ACC112 (cell line): ENCODE measurements around the gene C1orf226.

Source experiments
- H2AFZ ChIP-seq: fragments of 200-600 bp; sonication (generic); one replicate; pipeline ENCODE4 v1.6.0; 2017; ENCODE audit warnings: antibody characterized with exemption, low read length; ENCODE audit not compliant: unreplicated experiment
- H3K27ac ChIP-seq: fragments of 200-600 bp; sonication (generic); 2 replicates; pipeline ENCODE4 v1.5.1; 2014; ENCODE audit warnings: low read depth, mild to moderate bottlenecking, antibody characterized with exemption, low read length, moderate library complexity
- H3K27me3 ChIP-seq: fragments of 200-600 bp; sonication (generic); 2 replicates; pipeline ENCODE4 v1.6.1; 2014; ENCODE audit warnings: mild to moderate bottlenecking, antibody characterized with exemption, low read length, moderate library complexity, mixed read lengths; ENCODE audit not compliant: insufficient read depth
- H3K36me3 ChIP-seq: fragments of 200-600 bp; sonication (generic); 2 replicates; pipeline ENCODE4 v1.6.1; 2016; ENCODE audit warnings: mild to moderate bottlenecking, antibody characterized with exemption, low read length, moderate library complexity, mixed read lengths; ENCODE audit not compliant: insufficient read depth
- H3K4me1 ChIP-seq: fragments of 200-600 bp; sonication (generic); one replicate; pipeline ENCODE4 v1.6.1; 2016; ENCODE audit warnings: low read length, mixed read lengths; ENCODE audit not compliant: insufficient read depth, unreplicated experiment, control insufficient read depth
- H3K4me3 ChIP-seq: fragments of 200-600 bp; sonication (generic); 2 replicates; pipeline ENCODE4 v1.5.1; 2014; ENCODE audit warnings: mild to moderate bottlenecking, low read depth, low read length
- H3K79me2 ChIP-seq: fragments of 200-600 bp; sonication (generic); one replicate; pipeline ENCODE4 v1.6.0; 2016; ENCODE audit warnings: low read length; ENCODE audit not compliant: control insufficient read depth, unreplicated experiment, insufficient read depth

C1orf226 gene

GRCh38 chr1:162365284-162366020 lies 16.1 kb upstream of the C1orf226 start:
- H3K4me1 ChIP-seq: no peaks in the 10 kb centered on the region
- no peaks in the 10 kb centered on the region for H3K36me3 ChIP-seq
- H2AFZ ChIP-seq: no peak overlapping the region
- no peaks in the 10 kb centered on the region for H3K27me3 ChIP-seq
- no peaks in the 10 kb centered on the region for H3K79me2 ChIP-seq
- H3K4me3 ChIP-seq: no peak overlapping the region
- H3K27ac ChIP-seq: no peak overlapping the region

- peak overlapping the region; percentile 53 for H2AFZ ChIP-seq
- 0 out of 2 replicates have a peak overlapping the region, but pooled peaks have one; percentile 90 for H3K4me3 ChIP-seq
- H3K36me3 ChIP-seq: no peaks in the 10 kb centered on the region
- no peaks in the 10 kb centered on the region for H3K4me1 ChIP-seq
- no peak overlapping the region for H3K27ac ChIP-seq
- H3K79me2 ChIP-seq: no peaks in the 10 kb centered on the region
- no peaks in the 10 kb centered on the region for H3K27me3 ChIP-seq
Observed at GRCh38 chr1:162366149-162366548, 15.4 kb upstream of the C1orf226 start.

GRCh38 chr1:162366671-162367070 lies 14.9 kb upstream of the C1orf226 start:
- Histone ChIP-seq H3K27me3 (no peaks in the 10 kb centered on the region), H3K36me3 (no peaks in the 10 kb centered on the region), H3K27ac (no peak overlapping the region), H2AFZ (peak overlapping the region; percentile 53), H3K4me3 (peak overlapping the region; percentile 90), H3K79me2 (no peaks in the 10 kb centered on the region), H3K4me1 (no peaks in the 10 kb centered on the region)

GRCh38 chr1:162367073-162367472 lies 14.5 kb upstream of the C1orf226 start:
- no peak overlapping the region for H3K27ac ChIP-seq
- H3K4me1 ChIP-seq: no peaks in the 10 kb centered on the region
- H2AFZ ChIP-seq: peak overlapping the region; percentile 53
- H3K4me3 ChIP-seq: peak overlapping the region; percentile 90
- H3K79me2 ChIP-seq: no peaks in the 10 kb centered on the region
- no peaks in the 10 kb centered on the region for H3K36me3 ChIP-seq
- no peaks in the 10 kb centered on the region for H3K27me3 ChIP-seq

- Histone ChIP-seq H2AFZ (no peak overlapping the region), H3K27me3 (no peaks in the 10 kb centered on the region), H3K4me3 (peak overlapping the region; percentile 90), H3K4me1 (no peaks in the 10 kb centered on the region), H3K27ac (no peak overlapping the region), H3K36me3 (no peaks in the 10 kb centered on the region), H3K79me2 (no peaks in the 10 kb centered on the region)
Observed at GRCh38 chr1:162367772-162368171, 13.8 kb upstream of the C1orf226 start.

GRCh38 chr1:162368451-162368850 lies 13.1 kb upstream of the C1orf226 start:
- Histone ChIP-seq H3K4me1 (peaks cover 4% of the 10 kb centered on the region), H3K36me3 (no peaks in the 10 kb centered on the region), H3K27me3 (no peaks in the 10 kb centered on the region), H3K79me2 (no peaks in the 10 kb centered on the region), H3K4me3 (no peak overlapping the region), H3K27ac (no peak overlapping the region), H2AFZ (no peak overlapping the region)

- H3K36me3 ChIP-seq: no peaks in the 10 kb centered on the region
- peaks cover 12% of the 10 kb centered on the region for H3K4me1 ChIP-seq
- H3K27me3 ChIP-seq: no peaks in the 10 kb centered on the region
- H3K27ac ChIP-seq: no peak overlapping the region
- H2AFZ ChIP-seq: no peak overlapping the region
- H3K79me2 ChIP-seq: no peaks in the 10 kb centered on the region
- H3K4me3 ChIP-seq: no peak overlapping the region
Observed at GRCh38 chr1:162369571-162369970, 12.0 kb upstream of the C1orf226 start.

- Histone ChIP-seq H3K4me3 (no peak overlapping the region), H3K79me2 (no peaks in the 10 kb centered on the region), H3K27me3 (no peaks in the 10 kb centered on the region), H3K4me1 (peaks cover 12% of the 10 kb centered on the region), H2AFZ (no peak overlapping the region), H3K27ac (no peak overlapping the region), H3K36me3 (no peaks in the 10 kb centered on the region)
Observed at GRCh38 chr1:162370161-162370560, 11.4 kb upstream of the C1orf226 start.

- H3K27ac ChIP-seq: no peak overlapping the region
- no peaks in the 10 kb centered on the region for H3K79me2 ChIP-seq
Observed at GRCh38 chr1:162370721-162371120, 10.8 kb upstream of the C1orf226 start.

GRCh38 chr1:162371611-162372010 lies 9.9 kb upstream of the C1orf226 start:
- Histone ChIP-seq H3K27me3 (no peaks in the 10 kb centered on the region), H3K36me3 (no peaks in the 10 kb centered on the region), H3K79me2 (no peaks in the 10 kb centered on the region), H3K4me3 (no peak overlapping the region), H2AFZ (no peak overlapping the region), H3K4me1 (peaks cover 12% of the 10 kb centered on the region), H3K27ac (no peak overlapping the region)

More at GRCh38 chr1:162370721-162371120, 10.8 kb upstream of the C1orf226 start:
- Histone ChIP-seq H3K4me1 (peaks cover 12% of the 10 kb centered on the region), H2AFZ (no peak overlapping the region), H3K4me3 (no peak overlapping the region), H3K27me3 (no peaks in the 10 kb centered on the region), H3K36me3 (no peaks in the 10 kb centered on the region)
